ENCODE data around the gene CD58. TPM values are rescaled to one million over a fixed set of nuclear protein-coding genes. Genes with fewer than 3 reads are reported as not detected.

CD58 gene
- total and polyA plus RNA-seq, 4 donors: 5.1 to 30.2 (median 10.8) TPM

DNA sequence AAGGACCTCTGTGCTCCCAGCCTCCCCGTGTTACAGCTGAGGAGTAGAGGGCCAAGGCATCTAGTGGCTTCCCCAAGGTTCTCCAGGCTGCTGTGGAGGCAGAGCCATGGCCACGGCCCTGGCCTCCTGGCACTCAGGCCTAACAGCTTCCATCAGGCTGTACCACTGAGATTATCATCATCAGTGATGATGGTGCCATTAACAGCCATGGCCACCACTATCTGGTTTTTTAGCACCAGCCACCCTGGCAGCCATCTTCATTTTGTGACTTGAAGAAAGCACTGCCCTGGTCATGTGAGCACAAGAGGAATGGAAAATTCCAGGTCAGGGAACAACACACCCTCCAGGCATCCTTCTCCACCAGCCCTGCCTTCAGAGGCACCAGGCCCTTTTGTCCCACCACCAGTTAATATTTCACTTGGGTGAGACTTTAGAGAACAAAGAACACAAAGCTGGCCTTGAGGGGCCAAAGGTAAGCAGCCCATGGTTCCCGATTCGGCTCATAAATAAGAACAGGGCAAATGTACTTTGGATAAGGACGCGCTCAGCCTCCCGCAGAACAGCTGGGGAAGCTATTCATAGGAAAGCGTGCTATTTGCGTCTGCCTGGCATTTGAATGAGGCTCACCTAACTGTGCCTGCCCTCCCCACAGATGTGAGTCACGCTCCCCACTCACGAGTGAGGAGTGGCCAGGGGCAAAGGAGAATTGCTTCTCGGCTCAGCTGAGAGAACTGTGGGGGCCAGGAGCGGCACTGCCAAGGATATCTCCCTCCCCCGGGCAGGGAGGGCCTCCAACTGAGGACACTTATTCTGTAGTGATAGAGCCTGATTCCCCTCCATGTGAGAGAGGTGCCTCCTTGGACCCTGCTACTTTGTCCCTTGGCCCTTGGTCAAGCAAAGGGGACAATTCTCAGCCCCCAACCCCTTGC is 95.6 kb downstream of the CD58 start:
- no peak for DNase-seq (ENCODE audit: low spot score)
- no peak overlapping the region for H3K9ac ChIP-seq (ENCODE audit: low read depth in 1 of 2, low read length in 2 of 2)
- no peak overlapping the region for H3K4me3 ChIP-seq (ENCODE audit: low read depth in 1 of 3, low read length in 3 of 3)
- WGBS: 45% methylated on average over 14 of the region's 14 CpGs
- peaks cover 0 to 7% (median under 1%) of the 10 kb centered on the region in 4 donors for H3K4me1 ChIP-seq (ENCODE audit: control insufficient read depth in 4 of 4, insufficient read depth in 4 of 4, low read length in 3 of 4)
- no peaks in the 10 kb centered on the region for H3K36me3 ChIP-seq (ENCODE audit: control insufficient read depth in 4 of 4, insufficient read depth in 3 of 4, low read depth in 1 of 4, low read length in 3 of 4)
- H3K9me3 ChIP-seq (ENCODE audit: control insufficient read depth in 4 of 4, low read length in 3 of 4): no peaks in the 10 kb centered on the region
- H3K27me3 ChIP-seq (ENCODE audit: control insufficient read depth in 4 of 4, insufficient read depth in 4 of 4, low read length in 3 of 4): no peaks in the 10 kb centered on the region
- H3K27ac ChIP-seq (ENCODE audit: low read depth in 1 of 2, low read length in 2 of 2): no peak overlapping the region
- TF ChIP-seq GABPA (IDR thresholded peaks at IDR 0.05 in 1 of 2, conservative IDR thresholded peaks at IDR 0.05 in 1 of 2) (no peak), NR2F2 (IDR thresholded peaks at IDR 0.05) (no peak), JUND (IDR thresholded peaks at IDR 0.05) (peak; percentile 17 to 33), FOXA2 (IDR thresholded peaks at IDR 0.05) (peak; percentile 9), SP1 (IDR thresholded peaks at IDR 0.05) (peak; percentile 82), RXRA (IDR thresholded peaks at IDR 0.05) (peak in 1 of 2 donors; percentile 57), FOXA1 (IDR thresholded peaks at IDR 0.05) (no peak), TAF1 (conservative IDR thresholded peaks at IDR 0.05) (no peak), CTCF (IDR thresholded peaks at IDR 0.05; ENCODE audit: low read depth, low read length, missing input control) (no peak), YY1 (IDR thresholded peaks at IDR 0.05) (peak; percentile 57), ZBTB33 (IDR thresholded peaks at IDR 0.05) (no peak), HNF4A (conservative IDR thresholded peaks at IDR 0.05) (peak; percentile 77 to 84), EGR1 (IDR thresholded peaks at IDR 0.05; ENCODE audit: low read depth in 2 of 2) (no peak), HNF4G (IDR thresholded peaks at IDR 0.05) (peak; percentile 52), RAD21 (IDR thresholded peaks at IDR 0.05) (peak in 1 of 2 donors; percentile 24)
- TF ChIP-seq, protein P1, sequence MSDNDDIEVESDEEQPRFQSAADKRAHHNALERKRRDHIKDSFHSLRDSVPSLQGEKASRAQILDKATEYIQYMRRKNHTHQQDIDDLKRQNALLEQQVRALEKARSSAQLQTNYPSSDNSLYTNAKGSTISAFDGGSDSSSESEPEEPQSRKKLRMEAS (IDR thresholded peaks at IDR 0.05): no peak
- TF ChIP-seq, protein P2, sequence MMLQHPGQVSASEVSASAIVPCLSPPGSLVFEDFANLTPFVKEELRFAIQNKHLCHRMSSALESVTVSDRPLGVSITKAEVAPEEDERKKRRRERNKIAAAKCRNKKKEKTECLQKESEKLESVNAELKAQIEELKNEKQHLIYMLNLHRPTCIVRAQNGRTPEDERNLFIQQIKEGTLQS (IDR thresholded peaks at IDR 0.05): peak; percentile 17
- TF ChIP-seq, protein P3, sequence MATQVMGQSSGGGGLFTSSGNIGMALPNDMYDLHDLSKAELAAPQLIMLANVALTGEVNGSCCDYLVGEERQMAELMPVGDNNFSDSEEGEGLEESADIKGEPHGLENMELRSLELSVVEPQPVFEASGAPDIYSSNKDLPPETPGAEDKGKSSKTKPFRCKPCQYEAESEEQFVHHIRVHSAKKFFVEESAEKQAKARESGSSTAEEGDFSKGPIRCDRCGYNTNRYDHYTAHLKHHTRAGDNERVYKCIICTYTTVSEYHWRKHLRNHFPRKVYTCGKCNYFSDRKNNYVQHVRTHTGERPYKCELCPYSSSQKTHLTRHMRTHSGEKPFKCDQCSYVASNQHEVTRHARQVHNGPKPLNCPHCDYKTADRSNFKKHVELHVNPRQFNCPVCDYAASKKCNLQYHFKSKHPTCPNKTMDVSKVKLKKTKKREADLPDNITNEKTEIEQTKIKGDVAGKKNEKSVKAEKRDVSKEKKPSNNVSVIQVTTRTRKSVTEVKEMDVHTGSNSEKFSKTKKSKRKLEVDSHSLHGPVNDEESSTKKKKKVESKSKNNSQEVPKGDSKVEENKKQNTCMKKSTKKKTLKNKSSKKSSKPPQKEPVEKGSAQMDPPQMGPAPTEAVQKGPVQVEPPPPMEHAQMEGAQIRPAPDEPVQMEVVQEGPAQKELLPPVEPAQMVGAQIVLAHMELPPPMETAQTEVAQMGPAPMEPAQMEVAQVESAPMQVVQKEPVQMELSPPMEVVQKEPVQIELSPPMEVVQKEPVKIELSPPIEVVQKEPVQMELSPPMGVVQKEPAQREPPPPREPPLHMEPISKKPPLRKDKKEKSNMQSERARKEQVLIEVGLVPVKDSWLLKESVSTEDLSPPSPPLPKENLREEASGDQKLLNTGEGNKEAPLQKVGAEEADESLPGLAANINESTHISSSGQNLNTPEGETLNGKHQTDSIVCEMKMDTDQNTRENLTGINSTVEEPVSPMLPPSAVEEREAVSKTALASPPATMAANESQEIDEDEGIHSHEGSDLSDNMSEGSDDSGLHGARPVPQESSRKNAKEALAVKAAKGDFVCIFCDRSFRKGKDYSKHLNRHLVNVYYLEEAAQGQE (IDR thresholded peaks at IDR 0.05): no peak
